Measurements from ENCODE around the gene PRSS56. TPM values are rescaled to one million over a fixed set of nuclear protein-coding genes. Genes with fewer than 3 reads are reported as not detected.

The PRSS56 gene
- total and polyA plus RNA-seq, 2 of the 8 experiments (the other 6 are each of a cell fraction or from before 2014, with no cell fraction given), result 0.03 TPM; not detected in 1

- H3K4ac ChIP-seq (replicated peaks; ENCODE audit: insufficient read length, low read depth, low read length), result no peak overlapping the region
- WGBS, 2 experiments (ENCODE audit: extremely low coverage in 1 of 2, insufficient coverage in 1 of 2, insufficient read length in 1 of 2, insufficient replicate concordance in 2 of 2, low coverage in 1 of 2, low lambda C conversion rate in 2 of 2, missing lambda C conversion rate in 1 of 2), result 80% methylated on average over 7 of the region's 9 CpGs; no CpG with 5 or more reads in 1 of the 2 experiments
- no peak overlapping the region for H2BK12ac ChIP-seq (ENCODE audit: low read depth, low read length)
- no peak overlapping the region for H3K14ac ChIP-seq (ENCODE audit: insufficient read length)
- H3K27me3 ChIP-seq (replicated peaks in 1 of 4; ENCODE audit: control insufficient read depth in 3 of 4, extremely low read depth in 1 of 4, insufficient read depth in 3 of 4, low read length in 3 of 4), result peaks cover 15 to 40% (median 38%) of the 10 kb centered on the region in 4 experiments
- H3K9me3 ChIP-seq (ENCODE audit: insufficient read depth in 2 of 2, low read depth in 1 of 2, low read length in 1 of 2), result no peaks in the 10 kb centered on the region
- ChIA-PET POLR2A (ENCODE audit: partially characterized antibody) (interaction anchor here (0.9 to 1.6 kb wide), 3 partner anchors 11 to 30 kb away, joined by 3 to 5 read pairs (median 4); partner anchors contain the start of gene PRSS56), CTCF (ENCODE audit: partially characterized antibody) (interaction anchor here (0.6 to 2.9 kb wide), 11 partner anchors 10 to 130 kb away, joined by 3 to 13 read pairs (median 4); no protein-coding TSS in a partner anchor)
- H2AFZ ChIP-seq (ENCODE audit: low read length), result no peak overlapping the region
- H3K79me2 ChIP-seq (ENCODE audit: control insufficient read depth in 1 of 2, insufficient read depth in 2 of 2, low read length in 2 of 2), result no peaks in the 10 kb centered on the region
- H3K4me2 ChIP-seq (ENCODE audit: insufficient read depth in 1 of 2, low read depth in 2 of 2, low read length in 2 of 2), result peak overlapping the region in 1 of 2 experiments; percentile 100; a peak in 2 of 4 replicates
- H3K27ac ChIP-seq (ENCODE audit: low read depth, low read length), result no peak overlapping the region
- DNase-seq (ENCODE audit: low read depth in 1 of 2, low spot score in 2 of 2) (no peak), FAIRE-seq (no peak)
- H3K9ac ChIP-seq (replicated peaks in 1 of 4; ENCODE audit: extremely low read depth in 1 of 4, low read depth in 3 of 4, low read length in 3 of 4), result no peak overlapping the region
- H4K91ac ChIP-seq (replicated peaks; ENCODE audit: insufficient read length, low read length), result no peak overlapping the region
- H4K20me1 ChIP-seq (replicated peaks in 1 of 2; ENCODE audit: control insufficient read depth in 1 of 2, insufficient read depth in 2 of 2, low read length in 2 of 2), result peaks cover 0 to 2% of the 10 kb centered on the region in 2 experiments
- no peak overlapping the region for H3K18ac ChIP-seq (ENCODE audit: extremely low read depth, low read length)
- H3K23me2 ChIP-seq (ENCODE audit: low read depth, low read length), result peaks cover 12% of the 10 kb centered on the region
- no peak overlapping the region for H2BK5ac ChIP-seq (ENCODE audit: low read depth, low read length)
- H2BK20ac ChIP-seq (ENCODE audit: low read length), result no peak overlapping the region
- H3K4me3 ChIP-seq (ENCODE audit: extremely low read depth in 1 of 4, insufficient read depth in 2 of 4, low read depth in 3 of 4, low read length in 4 of 4), result no peak overlapping the region
- H3K79me1 ChIP-seq (ENCODE audit: low read depth, low read length), result no peaks in the 10 kb centered on the region
- H4K5ac ChIP-seq (ENCODE audit: insufficient read length, low read depth, low read length), result no peak overlapping the region
- no peak overlapping the region for H2BK15ac ChIP-seq (ENCODE audit: low read length)
- H3K56ac ChIP-seq (replicated peaks; ENCODE audit: insufficient read length, low read depth, low read length), result no peak overlapping the region
- H2AK5ac ChIP-seq (ENCODE audit: low read depth, low read length), result 0 out of 2 replicates have a peak overlapping the region, but pooled peaks have one; percentile 39
- H3K4me1 ChIP-seq (replicated peaks in 1 of 4; ENCODE audit: control insufficient read depth in 3 of 4, insufficient read depth in 4 of 4, low read length in 3 of 4), result peaks cover 0 to 35% (median 16%) of the 10 kb centered on the region in 4 experiments; a peak in 6 of 7 replicates
- no peaks in the 10 kb centered on the region for H3K36me3 ChIP-seq (ENCODE audit: control insufficient read depth in 2 of 4, insufficient read depth in 4 of 4, low read length in 3 of 4)
- no peak overlapping the region for H2BK120ac ChIP-seq (replicated peaks; ENCODE audit: low read depth, low read length)
- H4K8ac ChIP-seq (ENCODE audit: extremely low read depth, insufficient read depth, low read length), result no peak overlapping the region
- no peak overlapping the region for H3K23ac ChIP-seq (ENCODE audit: insufficient read length)
- TF ChIP-seq ATF3 (IDR thresholded peaks at IDR 0.05; ENCODE audit: insufficient read depth, low read depth, low read length) (no peak), RXRA (IDR thresholded peaks at IDR 0.05; ENCODE audit: insufficient read depth, low read depth, low read length) (no peak), TBP (IDR thresholded peaks at IDR 0.05; ENCODE audit: low read depth, low read length) (no peak), CHD2 (IDR thresholded peaks at IDR 0.05; ENCODE audit: low read length) (no peak), CHD1 (IDR thresholded peaks at IDR 0.05; ENCODE audit: low read depth, low read length) (no peak), BRCA1 (IDR thresholded peaks at IDR 0.05; ENCODE audit: low read depth, low read length) (no peak), POU5F1 (IDR thresholded peaks at IDR 0.05; ENCODE audit: low read depth, low read length) (no peak), RNF2 (IDR thresholded peaks at IDR 0.05; ENCODE audit: borderline replicate concordance, low read depth, low read length, missing control alignments, poor library complexity, severe bottlenecking) (no peak), CTBP2 (IDR thresholded peaks at IDR 0.05; ENCODE audit: borderline replicate concordance, insufficient read depth, insufficient read length, low read length) (no peak), HDAC2 (IDR thresholded peaks at IDR 0.05; ENCODE audit: borderline replicate concordance in 1 of 2, low read depth in 2 of 2, low read length in 2 of 2) (no peak), MAX (IDR thresholded peaks at IDR 0.05) (no peak), SAP30 (IDR thresholded peaks at IDR 0.05; ENCODE audit: insufficient read depth, insufficient replicate concordance, low read length) (no peak)
These were observed 18.8 kb upstream of the PRSS56 start for GRCh38 chr2:232501331-232501771.

Data from H1 (cell line).